Kidney (tissue), 14 donors: ENCODE measurements around the gene KIF17. TPM values are rescaled to one million over a fixed set of nuclear protein-coding genes. Genes with fewer than 3 reads are reported as not detected.
"Not testable (repeated sequence)": the region's sequence is repeated elsewhere in the genome, so short reads cannot be mapped to it uniquely, and the experiment has no call there.

ENCODE experiments used
- DNase-seq, 5 donors: peaks; one replicate each; pipeline ENCODE4 v3.0.0-alpha.2; 2013 to 2020
- FAIRE-seq: peaks from 2 replicates; lab custom pipeline; 2012; peaks lifted over from hg19 to GRCh38; lab: Jason Lieb, UNC
- H3K27ac ChIP-seq, 2 donors: one replicate each; pipeline ENCODE4 v1.7.0; 2013; ENCODE audit warnings: low read depth in 2 of 2, low read length in 2 of 2, inconsistent platforms in 1 of 2
- H3K27me3 ChIP-seq: one replicate; pipeline ENCODE4 v1.7.1; 2013; ENCODE audit warnings: low read length, inconsistent platforms; ENCODE audit not compliant: control insufficient read depth, insufficient read depth
- H3K36me3 ChIP-seq, 3 donors: one replicate each; pipeline versions ENCODE4 v1.7.0 to v1.7.1; 2013; ENCODE audit warnings: low read length in 3 of 3, control low read depth in 1 of 3, inconsistent platforms in 1 of 3; ENCODE audit not compliant: insufficient read depth in 3 of 3, control insufficient read depth in 2 of 3
- H3K4me1 ChIP-seq, 3 donors: one replicate each; pipeline versions ENCODE4 v1.7.0 to v1.7.1; 2013; ENCODE audit warnings: low read length in 3 of 3, inconsistent platforms in 1 of 3, low read depth in 1 of 3; ENCODE audit not compliant: control insufficient read depth in 2 of 3, insufficient read depth in 2 of 3
- H3K4me3 ChIP-seq, 3 donors: one replicate each; pipeline versions ENCODE4 v1.7.0 to v1.8.1; 2013; ENCODE audit warnings: low read length in 3 of 3, control low read depth in 1 of 3, inconsistent platforms in 1 of 3
- H3K9ac ChIP-seq, 3 donors: one replicate each; pipeline versions ENCODE4 v1.7.0 to v1.7.1; 2013; ENCODE audit warnings: low read length in 3 of 3, control low read depth in 1 of 3, inconsistent platforms in 1 of 3
- H3K9me3 ChIP-seq, 3 donors: one replicate each; pipeline versions ENCODE4 v1.7.0 to v1.7.1; 2013; ENCODE audit warnings: low read length in 3 of 3, control low read depth in 1 of 3, inconsistent platforms in 1 of 3; ENCODE audit not compliant: control insufficient read depth in 2 of 3, insufficient read depth in 1 of 3
- intact Hi-C: fragments of 100-400 bp; cut with DNase I; formaldehyde crosslinking; loops from one replicate; pipeline ENCODE4 v1.11.1; 2022
- polyA plus RNA-seq: library from polyadenylated mRNA; stranded (reverse); fragments of 350-450 nt; fragmentation: Illumina TruSeq; extraction: RNeasy Lipid Tissue Mini Kit (QIAGEN cat#74804); gene quantifications from one replicate; pipeline ENCODE4 v1.2.3, GENCODE V29; 2014; ENCODE audit warnings: low read depth, low replicate concordance; ENCODE audit not compliant: insufficient read depth
- total RNA-seq: library from RNA; stranded (reverse); fragmentation: NEBNext Ultra II Directional; extraction: Animal tissue kit (Norgen Biotek cat#: 25700); gene quantifications from one replicate; pipeline ENCODE4 v1.2.1, GENCODE V29; 2021
- TF ChIP-seq, protein P1 (sequence below): IDR thresholded peaks from 3 replicates; pipeline ENCODE4 v1.5.1; 2012; ENCODE audit warnings: mild to moderate bottlenecking, moderate library complexity, borderline replicate concordance; ENCODE audit not compliant: insufficient read depth; ENCODE audit errors: extremely low read depth
- donor health status: control.
- donor health status: control.
- donor health status: control.
- donor health status: control.
- donor health status: control.
- donor health status: DM: yes; HTN: yes; CAD: no.
- donor health status: Normal renal cell carcinoma (clear cell type).

Gene KIF17
- total and polyA plus RNA-seq, 2 donors from 2014 or later = 3.7 to 4.9 TPM

DNA sequence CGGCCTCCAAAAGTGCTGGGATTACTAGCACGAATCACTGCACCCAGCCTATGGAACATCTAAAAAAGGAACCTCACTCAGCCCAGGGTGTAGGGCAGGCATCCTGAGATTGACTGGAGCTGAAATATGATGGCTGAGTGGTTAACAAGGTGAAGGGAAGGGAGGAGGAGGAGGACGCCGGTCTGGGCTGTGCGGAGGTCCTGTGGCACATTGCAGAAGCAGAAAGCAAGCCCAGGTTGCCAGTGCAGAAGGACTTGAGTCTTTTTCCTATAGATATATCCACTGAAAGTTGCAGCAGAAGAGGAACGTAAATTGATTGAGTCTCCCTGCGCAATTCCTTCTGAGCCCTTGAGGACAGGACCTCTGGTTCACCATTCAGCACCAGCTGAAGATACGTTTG is 1.5 kb upstream of the KIF17 start:
- Histone ChIP-seq H3K4me3 (no peak overlapping the region), H3K27me3 (no peaks in the 10 kb centered on the region), H3K4me1 (no peaks in the 10 kb centered on the region), H3K9me3 (no peaks in the 10 kb centered on the region), H3K36me3 (no peaks in the 10 kb centered on the region), H3K27ac (no peak overlapping the region), H3K9ac (no peak overlapping the region)
- DNase-seq = peak in 1 of 5 donors; percentile 28
- TF ChIP-seq, protein P1, sequence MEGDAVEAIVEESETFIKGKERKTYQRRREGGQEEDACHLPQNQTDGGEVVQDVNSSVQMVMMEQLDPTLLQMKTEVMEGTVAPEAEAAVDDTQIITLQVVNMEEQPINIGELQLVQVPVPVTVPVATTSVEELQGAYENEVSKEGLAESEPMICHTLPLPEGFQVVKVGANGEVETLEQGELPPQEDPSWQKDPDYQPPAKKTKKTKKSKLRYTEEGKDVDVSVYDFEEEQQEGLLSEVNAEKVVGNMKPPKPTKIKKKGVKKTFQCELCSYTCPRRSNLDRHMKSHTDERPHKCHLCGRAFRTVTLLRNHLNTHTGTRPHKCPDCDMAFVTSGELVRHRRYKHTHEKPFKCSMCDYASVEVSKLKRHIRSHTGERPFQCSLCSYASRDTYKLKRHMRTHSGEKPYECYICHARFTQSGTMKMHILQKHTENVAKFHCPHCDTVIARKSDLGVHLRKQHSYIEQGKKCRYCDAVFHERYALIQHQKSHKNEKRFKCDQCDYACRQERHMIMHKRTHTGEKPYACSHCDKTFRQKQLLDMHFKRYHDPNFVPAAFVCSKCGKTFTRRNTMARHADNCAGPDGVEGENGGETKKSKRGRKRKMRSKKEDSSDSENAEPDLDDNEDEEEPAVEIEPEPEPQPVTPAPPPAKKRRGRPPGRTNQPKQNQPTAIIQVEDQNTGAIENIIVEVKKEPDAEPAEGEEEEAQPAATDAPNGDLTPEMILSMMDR = no peak
- FAIRE-seq = no peak
- intact Hi-C loops = no loop called here

DNA sequence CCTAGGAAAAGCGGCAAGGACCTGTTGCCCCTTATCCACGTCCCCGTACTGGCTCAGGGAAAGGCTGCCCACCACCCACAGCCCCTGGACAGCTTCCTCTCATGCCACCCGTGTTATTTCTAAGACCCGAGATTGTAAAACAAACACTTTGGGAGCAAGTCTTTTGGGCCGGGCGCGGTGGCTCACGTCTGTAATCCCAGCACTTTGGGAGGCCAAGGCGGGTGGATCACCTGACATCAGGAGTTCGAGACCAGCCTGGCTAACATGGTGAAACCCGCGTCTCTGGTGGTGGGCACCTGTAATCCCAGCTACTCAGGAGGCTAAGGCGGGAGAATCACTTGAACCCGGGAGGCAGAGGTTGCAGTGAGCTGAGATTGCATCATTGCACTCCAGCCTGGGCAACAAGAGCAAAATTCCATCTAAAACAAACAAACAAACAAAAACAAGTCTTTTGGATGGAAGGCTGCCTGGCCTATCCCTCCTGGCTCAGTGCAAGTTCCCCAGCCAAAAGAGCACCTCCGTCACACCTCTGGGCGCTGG is 606 bp upstream of the KIF17 start:
- H3K9ac ChIP-seq, H3K4me3 ChIP-seq, H3K4me1 ChIP-seq, FAIRE-seq, H3K9me3 ChIP-seq, intact Hi-C loops, H3K36me3 ChIP-seq, H3K27me3 ChIP-seq: not testable (repeated sequence)
- DNase-seq = peak in 1 of 5 donors; percentile 15
- H3K27ac ChIP-seq = peak overlapping the region in 1 of 2 donors; percentile 17

DNA sequence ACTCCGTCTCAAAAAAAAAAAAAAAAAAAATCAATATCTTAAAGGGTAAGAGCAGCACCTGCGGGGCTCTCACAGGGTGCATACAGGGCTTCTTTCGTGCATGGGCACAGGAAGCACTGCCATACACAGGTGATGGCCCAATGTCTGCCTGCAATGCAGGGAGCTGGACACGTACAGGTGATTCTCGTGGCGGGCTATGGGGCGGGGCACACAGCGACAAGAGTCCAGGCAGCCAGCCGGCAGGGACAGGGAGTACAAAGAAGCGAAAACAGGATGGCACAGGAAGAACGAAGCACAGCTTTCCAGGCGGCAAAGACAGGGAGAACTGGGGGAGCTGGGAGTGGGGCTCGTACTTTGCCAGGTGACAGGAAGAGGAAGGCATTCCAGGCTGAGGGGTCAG is 1.6 kb downstream of the KIF17 start:
- no peaks in the 10 kb centered on the region for H3K4me1 ChIP-seq
- H3K9ac ChIP-seq = no peak overlapping the region
- H3K4me3 ChIP-seq = no peak overlapping the region
- H3K9me3 ChIP-seq = no peaks in the 10 kb centered on the region
- TF ChIP-seq, protein P1 = no peak
- no peak overlapping the region for H3K27ac ChIP-seq
- H3K36me3 ChIP-seq = no peaks in the 10 kb centered on the region
- DNase-seq (peak in 1 of 5 donors; percentile 44), FAIRE-seq (no peak)
- H3K27me3 ChIP-seq = no peaks in the 10 kb centered on the region
- intact Hi-C loops = no loop called here

DNA sequence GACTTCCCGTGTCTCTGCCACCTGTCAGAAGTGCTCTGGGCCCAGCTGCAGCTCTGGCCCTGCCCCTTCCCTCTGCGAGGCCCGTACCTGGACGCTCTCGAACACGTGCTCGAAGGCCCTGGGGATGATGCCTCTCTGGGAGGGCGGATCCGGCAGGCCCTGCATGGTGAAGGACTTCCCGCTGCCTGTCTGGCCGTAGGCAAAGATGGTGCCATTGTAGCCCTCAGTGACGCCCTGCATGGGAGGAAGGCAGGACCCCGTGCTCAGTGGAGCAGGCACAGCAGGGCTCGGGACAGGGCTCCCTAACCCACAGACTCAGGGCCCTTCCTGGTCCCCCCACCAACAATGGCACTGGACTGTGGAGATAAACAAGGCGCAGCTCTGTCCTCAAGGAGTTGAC is 2.4 kb downstream of the KIF17 start:
- FAIRE-seq (no peak), DNase-seq (peak in 1 of 5 donors; percentile 69)
- no peak overlapping the region for H3K9ac ChIP-seq
- intact Hi-C loops = no loop called here
- H3K4me1 ChIP-seq = no peaks in the 10 kb centered on the region
- no peaks in the 10 kb centered on the region for H3K36me3 ChIP-seq
- TF ChIP-seq, protein P1 = no peak
- H3K4me3 ChIP-seq = no peak overlapping the region
- H3K27ac ChIP-seq = no peak overlapping the region
- H3K9me3 ChIP-seq = no peaks in the 10 kb centered on the region
- H3K27me3 ChIP-seq = no peaks in the 10 kb centered on the region
